Thyroid gland (tissue), 4 donors: ENCODE results near the gene AIG1.

Experiments used
- CTCF ChIP-seq, 6 experiments: fragments of 200-600 bp in 3 of 6; fragments of 450-650 bp in 3 of 6; sonication (generic) in 3 of 6; IDR thresholded peaks; one replicate each; pipeline ENCODE4 v1.5.1; 2016 to 2019; ENCODE audit warnings: antibody characterized with exemption in 6 of 6, mild to moderate bottlenecking in 2 of 6, inconsistent platforms in 1 of 6, moderate library complexity in 1 of 6
- POLR2A ChIP-seq, 2 donors: fragments of 450-650 bp; IDR thresholded peaks; one replicate each; pipeline ENCODE4 v1.6.1; 2017; ENCODE audit warnings: antibody characterized with exemption in 2 of 2, mild to moderate bottlenecking in 2 of 2, moderate library complexity in 1 of 2

GRCh38 chr6:143337201-143337949 lies 276.7 kb downstream of the AIG1 start:
- TF ChIP-seq CTCF (IDR thresholded peaks at IDR 0.05) (peak in 3 of 6 experiments; percentile 24 to 56 (median 39)), POLR2A (IDR thresholded peaks at IDR 0.05) (no peak)
